HepG2 (cell line): ENCODE data around the gene LILRB4. TPM values are rescaled to one million over a fixed set of nuclear protein-coding genes. Genes with fewer than 3 reads are reported as not detected.

ENCODE experiments used
- FOXK2 ChIP-seq: fragments of 450-650 bp; IDR thresholded peaks from 2 replicates; pipeline ENCODE4 v1.6.1; 2016
- KMT2A ChIP-seq: sonication (generic); formaldehyde crosslinking; IDR thresholded peaks from 2 replicates; pipeline ENCODE4 v1.4.0; 2020; ENCODE audit warnings: missing genetic modification reagents
- NONO ChIP-seq, 2 experiments: fragments of 450-650 bp in 1 of 2; sonication (generic) in 1 of 2; formaldehyde crosslinking in 1 of 2; IDR thresholded peaks in 1 of 2; conservative IDR thresholded peaks in 1 of 2; 2 replicates each; pipeline versions ENCODE4 v1.6.1 to v1.8.0; 2017 to 2022; ENCODE audit warnings: mild to moderate bottlenecking in 1 of 2, missing genetic modification reagents in 1 of 2, moderate library complexity in 1 of 2
- SYNCRIP ChIP-seq: fragments of 200-400 bp; formaldehyde crosslinking; IDR thresholded peaks from 2 replicates; pipeline ENCODE4 v1.6.1; 2018; ENCODE audit warnings: mild to moderate bottlenecking, low read depth, low read length; ENCODE audit not compliant: insufficient read depth
- TBX2 ChIP-seq: sonication (generic); formaldehyde crosslinking; IDR thresholded peaks from 2 replicates; pipeline ENCODE4 v1.5.0; 2020; ENCODE audit warnings: missing genetic modification reagents, mild to moderate bottlenecking, borderline replicate concordance
- TCF12 ChIP-seq, 2 experiments: fragments of 450-650 bp in 1 of 2; sonication (generic) in 1 of 2; formaldehyde crosslinking in 1 of 2; IDR thresholded peaks; 2 replicates each; pipeline versions ENCODE4 v1.6.1 to v1.8.0; 2017 to 2022; ENCODE audit warnings: antibody characterized with exemption in 1 of 2, mild to moderate bottlenecking in 1 of 2, missing genetic modification reagents in 1 of 2, moderate library complexity in 1 of 2
- TOE1 ChIP-seq: sonication (generic); formaldehyde crosslinking; IDR thresholded peaks from 2 replicates; pipeline ENCODE4 v1.4.0; 2020; ENCODE audit warnings: mild to moderate bottlenecking, missing genetic modification reagents
- ZNF260 ChIP-seq: sonication (generic); formaldehyde crosslinking; IDR thresholded peaks from 2 replicates; pipeline ENCODE4 v1.4.0; 2020; ENCODE audit warnings: missing genetic modification reagents, low read depth, mild to moderate bottlenecking, borderline replicate concordance
- ZNF33B ChIP-seq: sonication (generic); formaldehyde crosslinking; IDR thresholded peaks from 2 replicates; pipeline ENCODE4 v1.5.1; 2020; ENCODE audit warnings: mild to moderate bottlenecking, missing genetic modification reagents
- ZNF558 ChIP-seq: sonication (generic); formaldehyde crosslinking; IDR thresholded peaks from 2 replicates; pipeline ENCODE4 v1.9.0; 2022; ENCODE audit warnings: mild to moderate bottlenecking, missing genetic modification reagents, borderline replicate concordance
- ZNF570 ChIP-seq: sonication (generic); formaldehyde crosslinking; IDR thresholded peaks from 2 replicates; pipeline ENCODE4 v1.4.0; 2020; ENCODE audit warnings: mild to moderate bottlenecking, missing genetic modification reagents, borderline replicate concordance
- ZNF607 ChIP-seq: sonication (generic); formaldehyde crosslinking; IDR thresholded peaks from 2 replicates; pipeline ENCODE4 v1.5.1; 2020; ENCODE audit warnings: missing genetic modification reagents, mild to moderate bottlenecking, borderline replicate concordance
- ZNF615 ChIP-seq: sonication (generic); formaldehyde crosslinking; IDR thresholded peaks from 2 replicates; pipeline ENCODE4 v1.5.0; 2020; ENCODE audit warnings: mild to moderate bottlenecking, missing genetic modification reagents, borderline replicate concordance
- ZNF768 ChIP-seq: sonication (generic); formaldehyde crosslinking; IDR thresholded peaks from 2 replicates; pipeline ENCODE4 v1.4.0; 2020; ENCODE audit warnings: missing genetic modification reagents
- ZSCAN20 ChIP-seq: sonication (generic); formaldehyde crosslinking; IDR thresholded peaks from 2 replicates; pipeline ENCODE4 v1.4.0; 2020; ENCODE audit warnings: missing genetic modification reagents, mild to moderate bottlenecking, borderline replicate concordance
- polyA plus RNA-seq, 8 experiments: library from polyadenylated mRNA; depleted of rRNA in 3 of 8; stranded (reverse) in 7 of 8; unstranded in 1 of 8; fragments of >200 nt; fragmentation: Illumina TruSeq in 4 of 8; extraction: Trizol in 4 of 8; gene quantifications; 2 replicates each; pipeline versions ENCODE4 v1.2.1 to v1.2.3, GENCODE V29; 2011 to 2016; ENCODE audit warnings: low read depth in 4 of 8, missing spikeins in 1 of 8, mixed read lengths in 1 of 8; ENCODE audit not compliant: insufficient read depth in 1 of 8
- total RNA-seq, 5 experiments: library from RNA; depleted of rRNA; stranded (reverse); fragments of >200 nt; fragmentation: Illumina TruSeq; extraction: Trizol; gene quantifications; 2 replicates each; pipeline ENCODE4 v1.2.3, GENCODE V29; 2016; ENCODE audit warnings: low read depth in 1 of 5
- TF ChIP-seq, protein P1 (sequence below): sonication (generic); formaldehyde crosslinking; IDR thresholded peaks from 2 replicates; pipeline ENCODE4 v1.4.0; 2020; ENCODE audit warnings: mild to moderate bottlenecking, low read depth, missing genetic modification reagents
- TF ChIP-seq, protein P2 (sequence below): sonication (generic); formaldehyde crosslinking; IDR thresholded peaks from 2 replicates; pipeline ENCODE4 v1.5.0; 2020; ENCODE audit warnings: mild to moderate bottlenecking, missing genetic modification reagents
- TF ChIP-seq, protein P3 (sequence below): sonication (generic); formaldehyde crosslinking; conservative IDR thresholded peaks from 2 replicates; pipeline ENCODE4 v1.4.0; 2020; ENCODE audit warnings: missing genetic modification reagents
- TF ChIP-seq, protein P4 (sequence below): IDR thresholded peaks from 2 replicates; pipeline ENCODE4 v1.6.1; 2016; ENCODE audit warnings: missing biosample characterization, missing genetic modification reagents, low read depth
- TF ChIP-seq, protein P5 (sequence below): sonication (generic); formaldehyde crosslinking; IDR thresholded peaks from 2 replicates; pipeline ENCODE4 v1.5.0; 2020; ENCODE audit warnings: missing genetic modification reagents, mild to moderate bottlenecking, borderline replicate concordance

The LILRB4 gene
- total and polyA plus RNA-seq, 2 of the 13 experiments (the other 11 are each of a cell fraction or from before 2014, with no cell fraction given): not detected

- no peak for TF ChIP-seq TCF12 (IDR thresholded peaks at IDR 0.05)
- no peak for TF ChIP-seq TCF12 (CRISPR knock-in tag; IDR thresholded peaks at IDR 0.05)
- peak; percentile 43; the same call in 1 of the 2 replicates for TF ChIP-seq TBX2
- TF ChIP-seq ZNF615 (CRISPR knock-in tag): no peak
- no peak for TF ChIP-seq NONO (IDR thresholded peaks at IDR 0.05)
- TF ChIP-seq NONO (CRISPR knock-in tag; conservative IDR thresholded peaks at IDR 0.05): no peak
- TF ChIP-seq, protein P1, sequence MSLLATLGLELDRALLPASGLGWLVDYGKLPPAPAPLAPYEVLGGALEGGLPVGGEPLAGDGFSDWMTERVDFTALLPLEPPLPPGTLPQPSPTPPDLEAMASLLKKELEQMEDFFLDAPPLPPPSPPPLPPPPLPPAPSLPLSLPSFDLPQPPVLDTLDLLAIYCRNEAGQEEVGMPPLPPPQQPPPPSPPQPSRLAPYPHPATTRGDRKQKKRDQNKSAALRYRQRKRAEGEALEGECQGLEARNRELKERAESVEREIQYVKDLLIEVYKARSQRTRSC: no peak
- TF ChIP-seq ZNF768: no peak
- TF ChIP-seq FOXK2: no peak
- TF ChIP-seq, protein P2, sequence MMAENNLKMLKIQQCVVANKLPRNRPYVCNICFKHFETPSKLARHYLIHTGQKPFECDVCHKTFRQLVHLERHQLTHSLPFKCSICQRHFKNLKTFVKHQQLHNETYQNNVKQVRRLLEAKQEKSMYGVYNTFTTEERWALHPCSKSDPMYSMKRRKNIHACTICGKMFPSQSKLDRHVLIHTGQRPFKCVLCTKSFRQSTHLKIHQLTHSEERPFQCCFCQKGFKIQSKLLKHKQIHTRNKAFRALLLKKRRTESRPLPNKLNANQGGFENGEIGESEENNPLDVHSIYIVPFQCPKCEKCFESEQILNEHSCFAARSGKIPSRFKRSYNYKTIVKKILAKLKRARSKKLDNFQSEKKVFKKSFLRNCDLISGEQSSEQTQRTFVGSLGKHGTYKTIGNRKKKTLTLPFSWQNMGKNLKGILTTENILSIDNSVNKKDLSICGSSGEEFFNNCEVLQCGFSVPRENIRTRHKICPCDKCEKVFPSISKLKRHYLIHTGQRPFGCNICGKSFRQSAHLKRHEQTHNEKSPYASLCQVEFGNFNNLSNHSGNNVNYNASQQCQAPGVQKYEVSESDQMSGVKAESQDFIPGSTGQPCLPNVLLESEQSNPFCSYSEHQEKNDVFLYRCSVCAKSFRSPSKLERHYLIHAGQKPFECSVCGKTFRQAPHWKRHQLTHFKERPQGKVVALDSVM: no peak
- TF ChIP-seq ZNF33B: no peak
- TF ChIP-seq, protein P3, sequence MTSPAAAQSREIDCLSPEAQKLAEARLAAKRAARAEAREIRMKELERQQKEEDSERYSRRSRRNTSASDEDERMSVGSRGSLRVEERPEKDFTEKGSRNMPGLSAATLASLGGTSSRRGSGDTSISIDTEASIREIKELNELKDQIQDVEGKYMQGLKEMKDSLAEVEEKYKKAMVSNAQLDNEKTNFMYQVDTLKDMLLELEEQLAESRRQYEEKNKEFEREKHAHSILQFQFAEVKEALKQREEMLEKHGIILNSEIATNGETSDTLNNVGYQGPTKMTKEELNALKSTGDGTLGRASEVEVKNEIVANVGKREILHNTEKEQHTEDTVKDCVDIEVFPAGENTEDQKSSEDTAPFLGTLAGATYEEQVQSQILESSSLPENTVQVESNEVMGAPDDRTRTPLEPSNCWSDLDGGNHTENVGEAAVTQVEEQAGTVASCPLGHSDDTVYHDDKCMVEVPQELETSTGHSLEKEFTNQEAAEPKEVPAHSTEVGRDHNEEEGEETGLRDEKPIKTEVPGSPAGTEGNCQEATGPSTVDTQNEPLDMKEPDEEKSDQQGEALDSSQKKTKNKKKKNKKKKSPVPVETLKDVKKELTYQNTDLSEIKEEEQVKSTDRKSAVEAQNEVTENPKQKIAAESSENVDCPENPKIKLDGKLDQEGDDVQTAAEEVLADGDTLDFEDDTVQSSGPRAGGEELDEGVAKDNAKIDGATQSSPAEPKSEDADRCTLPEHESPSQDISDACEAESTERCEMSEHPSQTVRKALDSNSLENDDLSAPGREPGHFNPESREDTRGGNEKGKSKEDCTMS (CRISPR knock-in tag): 0 out of 2 replicates have a peak, but pooled peaks have one; percentile 76
- no peak for TF ChIP-seq ZSCAN20 (CRISPR knock-in tag)
- TF ChIP-seq, protein P4, sequence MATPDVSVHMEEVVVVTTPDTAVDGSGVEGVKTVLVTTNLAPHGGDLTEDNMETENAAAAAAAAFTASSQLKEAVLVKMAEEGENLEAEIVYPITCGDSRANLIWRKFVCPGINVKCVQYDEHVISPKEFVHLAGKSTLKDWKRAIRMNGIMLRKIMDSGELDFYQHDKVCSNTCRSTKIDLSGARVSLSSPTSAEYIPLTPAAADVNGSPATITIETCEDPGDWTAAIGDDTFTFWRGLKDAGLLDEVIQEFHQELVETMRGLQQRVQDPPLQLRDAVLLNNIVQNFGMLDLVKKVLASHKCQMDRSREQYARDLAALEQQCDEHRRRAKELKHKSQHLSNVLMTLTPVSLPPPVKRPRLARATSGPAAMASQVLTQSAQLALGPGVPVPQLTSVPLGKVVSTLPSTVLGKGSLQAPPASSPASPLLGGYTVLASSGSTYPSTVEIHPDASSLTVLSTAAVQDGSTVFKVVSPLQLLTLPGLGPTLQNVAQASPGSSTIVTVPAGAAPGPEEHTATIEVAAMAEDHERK (CRISPR knock-in tag): no peak
- TF ChIP-seq ZNF607 (CRISPR knock-in tag): peak; percentile 78; the same call in 1 of the 2 replicates
- TF ChIP-seq TOE1 (CRISPR knock-in tag): no peak
- TF ChIP-seq SYNCRIP: no peak
- TF ChIP-seq ZNF558 (CRISPR knock-in tag): peak; percentile 67; the same call in 1 of the 2 replicates
- no peak for TF ChIP-seq ZNF570
- TF ChIP-seq, protein P5, sequence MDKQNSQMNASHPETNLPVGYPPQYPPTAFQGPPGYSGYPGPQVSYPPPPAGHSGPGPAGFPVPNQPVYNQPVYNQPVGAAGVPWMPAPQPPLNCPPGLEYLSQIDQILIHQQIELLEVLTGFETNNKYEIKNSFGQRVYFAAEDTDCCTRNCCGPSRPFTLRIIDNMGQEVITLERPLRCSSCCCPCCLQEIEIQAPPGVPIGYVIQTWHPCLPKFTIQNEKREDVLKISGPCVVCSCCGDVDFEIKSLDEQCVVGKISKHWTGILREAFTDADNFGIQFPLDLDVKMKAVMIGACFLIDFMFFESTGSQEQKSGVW: no peak
- no peak for TF ChIP-seq ZNF260 (CRISPR knock-in tag)
- TF ChIP-seq KMT2A: no peak
Observed at GRCh38 chr19:54684527-54684926, 21.7 kb downstream of the LILRB4 start (continued).
